ENCODE data around the gene DPH1.

Gene DPH1

DNA sequence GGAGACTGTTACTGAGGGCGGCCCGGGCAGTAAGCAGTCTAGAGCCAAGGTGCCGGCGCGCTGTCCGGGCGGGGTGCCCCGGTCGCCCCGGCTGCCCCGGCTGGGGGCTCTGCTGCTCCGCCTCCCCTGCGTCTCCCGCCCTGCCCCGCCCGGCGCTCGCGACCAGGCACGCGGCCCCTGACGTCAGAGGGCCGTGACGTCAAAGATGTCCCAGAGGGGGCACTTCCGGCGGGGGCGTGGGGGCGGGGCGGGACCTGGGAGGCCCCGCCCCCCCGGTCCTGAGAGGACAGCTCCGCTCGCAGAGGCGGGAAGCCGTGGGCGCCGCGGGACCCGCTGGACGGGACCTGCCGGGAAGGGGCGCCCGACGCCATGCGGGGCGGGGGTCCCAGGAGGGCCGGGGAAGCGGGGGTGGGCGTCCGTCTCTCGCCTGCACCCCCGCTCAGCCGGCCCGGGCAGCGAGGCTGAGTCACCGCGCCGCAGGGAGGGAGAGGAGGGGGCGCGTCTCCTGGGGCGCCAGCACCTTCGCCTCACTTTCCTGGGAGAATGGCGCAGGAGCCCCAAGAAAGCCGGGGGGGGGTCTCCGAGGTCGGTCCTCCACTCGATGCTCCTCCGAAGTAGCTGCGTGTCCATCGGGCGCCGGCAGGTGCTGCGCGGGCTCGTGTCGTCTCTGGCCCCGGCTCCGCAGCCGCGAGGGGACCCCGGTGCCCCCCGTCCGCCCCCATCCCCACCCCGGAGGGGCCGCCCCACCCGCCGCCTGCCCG, 20.5 kb downstream of the DPH1 start:
- peak; percentile 72 for DNase-seq (ENCODE audit: low spot score)

DNA sequence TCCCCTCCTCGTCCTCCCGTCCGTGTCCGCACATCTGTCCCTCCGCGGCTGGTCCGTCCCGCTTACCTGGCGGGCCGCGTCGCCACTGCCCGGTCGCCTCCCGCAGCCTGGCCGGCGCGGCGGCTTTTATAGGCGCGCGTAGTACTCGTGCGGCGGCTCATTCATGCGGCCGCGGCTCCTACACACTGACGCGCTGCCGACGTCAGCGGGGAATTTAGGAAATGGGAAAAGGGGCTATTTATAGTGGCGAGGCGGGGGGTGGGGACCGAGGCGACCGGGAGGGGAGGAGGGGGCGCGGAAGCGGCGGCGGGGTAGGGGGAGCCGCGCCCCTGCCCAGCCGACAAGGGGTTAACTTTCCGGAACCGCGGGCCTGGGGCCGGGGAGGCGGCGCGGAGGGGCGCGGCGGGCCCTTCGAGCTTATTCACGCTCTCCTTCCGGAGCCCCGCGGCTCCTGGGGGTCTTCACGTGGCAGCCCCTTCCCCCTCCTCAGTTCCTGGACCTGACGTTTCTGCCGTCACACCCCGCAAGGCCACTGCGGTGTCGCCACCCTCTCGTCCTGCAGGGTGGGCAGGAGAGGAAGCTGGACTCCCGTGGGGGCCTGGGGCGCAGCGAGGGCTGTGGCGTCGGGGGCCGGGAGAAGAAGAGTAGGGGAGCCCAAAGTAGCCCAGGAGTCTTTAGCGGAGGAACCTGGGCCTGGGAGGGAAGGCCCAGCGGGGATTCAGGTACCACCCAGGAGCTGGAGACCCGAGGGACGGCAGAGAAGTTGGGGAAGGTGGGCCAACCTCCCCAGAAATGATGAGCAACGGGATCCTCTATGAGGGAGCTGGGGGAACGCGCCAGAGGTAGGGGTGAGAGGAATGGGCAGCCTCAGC, 21.3 kb downstream of the DPH1 start:
- DNase-seq (ENCODE audit: low spot score) = peak; percentile 39

DNA sequence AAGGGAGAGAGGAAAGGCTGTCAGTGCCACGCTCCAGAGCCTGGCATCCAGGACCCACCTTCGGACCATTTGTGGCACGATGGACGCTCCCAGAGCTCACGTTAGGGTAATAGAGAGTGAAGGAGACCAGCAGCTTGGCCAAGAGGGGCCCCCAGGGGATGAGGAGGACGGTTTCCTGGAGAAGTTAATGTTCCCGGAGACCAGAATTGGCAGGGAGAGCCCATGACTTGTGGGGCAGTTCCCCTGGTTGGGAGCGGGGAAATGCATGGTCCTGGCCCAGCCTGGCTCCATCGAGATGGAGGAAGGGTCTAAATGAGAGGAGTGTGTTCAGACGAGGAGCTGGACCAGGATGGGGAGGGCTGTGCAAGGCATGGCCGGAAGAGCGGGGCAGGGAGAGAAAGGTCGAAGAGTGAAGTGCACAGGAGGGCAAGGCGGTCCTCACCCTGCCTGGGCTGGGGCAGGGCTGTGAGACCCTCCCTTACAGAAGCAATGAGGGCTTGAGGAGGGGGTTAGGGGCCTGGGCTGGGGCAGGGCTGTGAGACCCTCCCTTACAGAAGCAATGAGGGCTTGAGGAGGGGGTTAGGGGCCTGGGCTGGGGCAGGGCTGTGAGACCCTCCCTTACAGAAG, 22.1 kb downstream of the DPH1 start:
- peak; percentile 3 for DNase-seq (ENCODE audit: low spot score)

DNA sequence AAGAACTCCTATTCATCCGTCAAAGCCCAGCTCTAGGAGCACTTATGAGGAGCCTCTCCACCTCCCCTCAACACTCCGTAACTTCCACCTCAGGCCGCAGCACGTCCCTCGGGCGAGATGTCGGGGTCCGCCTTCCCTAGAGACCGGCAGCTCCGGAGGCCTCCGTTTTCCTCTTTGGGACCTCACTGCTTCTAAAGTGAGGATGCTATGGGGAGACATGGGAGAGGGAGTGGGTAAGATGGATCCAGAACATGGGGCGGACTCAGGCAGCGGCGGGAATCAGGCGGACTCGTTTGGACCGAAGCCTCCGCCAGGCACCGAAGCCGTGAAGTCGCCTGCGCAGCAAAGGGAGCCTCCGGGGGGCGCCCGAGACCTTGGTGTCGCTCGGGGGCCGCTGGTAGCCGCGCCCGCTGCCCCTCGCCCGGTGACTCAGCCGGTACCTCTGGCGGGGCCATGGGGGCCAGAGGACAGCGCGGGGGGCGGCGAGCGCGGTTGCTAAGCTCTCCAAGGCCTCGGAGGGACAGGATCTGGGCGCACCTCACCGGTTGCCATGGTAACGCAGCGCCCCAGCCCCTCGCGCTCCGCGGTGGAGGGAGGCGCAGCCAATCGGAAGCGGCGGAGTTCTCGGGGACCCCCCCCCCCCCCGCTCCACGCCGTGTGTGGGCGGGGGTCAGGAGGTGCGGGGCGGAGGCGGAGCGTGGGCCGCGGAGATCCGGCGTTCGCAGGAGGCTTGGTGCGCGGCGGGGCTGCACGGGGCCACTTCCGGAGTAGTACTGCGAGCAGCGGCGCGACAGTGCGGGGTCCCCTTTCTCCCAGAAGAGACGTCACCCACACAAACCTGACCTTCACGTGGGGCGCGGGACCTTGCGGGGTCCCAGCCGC, 23.7 kb downstream of the DPH1 start:
- peak; percentile 67 for DNase-seq (ENCODE audit: low spot score)

- no peak for DNase-seq (ENCODE audit: low spot score)
Measured at GRCh38 chr17:2054262-2054511, 24.2 kb downstream of the DPH1 start.

DNA sequence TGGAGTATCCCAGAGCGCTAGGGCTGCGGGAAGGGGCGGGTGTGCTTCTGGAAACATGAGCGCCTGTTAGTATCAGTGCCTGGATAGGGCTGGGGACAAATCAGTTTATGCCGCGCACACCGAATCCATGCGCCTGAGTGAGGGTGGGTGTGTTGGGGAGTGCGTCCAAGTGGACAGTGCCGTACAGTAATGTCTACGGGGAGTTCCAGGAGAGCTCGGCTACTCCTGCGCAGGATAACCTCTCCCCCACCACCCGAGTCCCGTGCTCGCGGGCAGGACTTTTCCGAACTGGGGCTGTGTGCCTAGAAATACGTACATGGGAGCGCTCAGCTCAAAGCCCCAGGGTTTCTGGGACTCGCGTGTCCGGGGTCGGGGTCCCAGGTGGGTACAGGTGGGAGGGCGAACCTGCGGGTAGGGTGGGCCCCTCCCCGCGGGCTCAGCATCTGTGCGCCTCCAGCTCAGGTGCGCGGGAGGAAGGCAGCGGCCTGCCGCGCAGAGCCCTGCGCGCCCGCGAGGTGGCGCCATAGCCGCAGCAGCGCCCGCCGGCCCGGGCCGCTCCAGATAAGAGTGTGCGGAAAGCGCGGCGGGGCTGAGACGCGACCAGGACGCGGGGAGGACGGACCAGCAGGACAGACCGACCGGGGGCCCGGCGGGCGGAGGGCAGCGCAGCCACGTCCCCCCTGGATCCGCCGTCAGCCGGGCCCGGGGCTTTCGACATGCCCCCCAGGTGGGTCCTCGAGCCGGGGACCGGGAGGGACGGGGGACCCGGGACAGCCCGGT, 24.7 kb downstream of the DPH1 start, which contains the start of gene HIC1:
Gene HIC1 (plus strand): TSS at position 592 of the 780 bp plus-strand sequence. CDS start 1,588 bp downstream, outside the sequence.
- DNase-seq (ENCODE audit: low spot score) = peak; percentile 86

DNA sequence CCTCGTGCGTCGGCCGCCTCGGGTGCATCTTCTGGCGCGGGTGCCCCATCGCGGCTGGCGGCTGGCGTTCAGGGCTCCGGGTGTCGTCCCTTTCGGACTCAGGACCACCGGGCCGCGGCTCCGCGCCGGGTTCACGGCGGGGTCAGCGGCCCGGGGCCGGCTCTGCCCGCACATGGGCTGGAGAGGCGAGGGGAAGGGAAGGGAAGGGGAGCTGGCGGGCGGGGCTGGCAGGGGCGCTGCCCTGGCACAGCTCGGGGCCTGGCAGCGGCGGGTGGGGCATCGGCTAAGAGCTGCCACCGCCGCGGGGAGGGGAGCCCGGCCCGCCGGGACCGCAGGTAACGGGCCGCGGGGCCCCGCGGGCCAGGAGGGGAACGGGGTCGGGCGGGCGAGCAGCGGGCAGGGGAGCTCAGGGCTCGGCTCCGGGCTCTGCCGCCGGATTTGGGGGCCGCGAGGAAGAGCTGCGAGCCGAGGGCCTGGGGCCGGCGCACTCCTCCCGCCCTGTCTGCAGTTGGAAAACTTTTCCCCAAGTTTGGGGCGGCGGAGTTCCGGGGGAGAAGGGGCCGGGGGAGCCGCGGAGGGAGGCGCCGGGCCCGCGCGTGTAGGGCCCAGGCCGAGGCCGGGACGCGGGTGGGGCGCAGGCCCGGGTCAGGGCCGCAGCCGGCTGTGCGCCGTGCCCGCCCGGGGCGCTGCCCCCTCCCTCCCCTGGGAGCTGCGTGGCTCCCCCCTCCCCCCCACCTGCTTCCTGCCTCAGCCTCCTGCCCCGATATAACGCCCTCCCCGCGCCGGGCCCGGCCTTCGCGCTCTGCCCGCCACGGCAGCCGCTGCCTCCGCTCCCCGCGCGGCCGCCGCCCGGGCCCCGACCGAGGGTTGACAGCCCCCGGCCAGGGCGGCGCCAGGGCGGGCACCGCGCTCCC, 25.6 kb downstream of the DPH1 start:
- DNase-seq (ENCODE audit: low spot score) = no peak

- peak; percentile 21 for DNase-seq (ENCODE audit: low spot score)
Measured at GRCh38 chr17:2056206-2057174, 26.5 kb downstream of the DPH1 start.

DNA sequence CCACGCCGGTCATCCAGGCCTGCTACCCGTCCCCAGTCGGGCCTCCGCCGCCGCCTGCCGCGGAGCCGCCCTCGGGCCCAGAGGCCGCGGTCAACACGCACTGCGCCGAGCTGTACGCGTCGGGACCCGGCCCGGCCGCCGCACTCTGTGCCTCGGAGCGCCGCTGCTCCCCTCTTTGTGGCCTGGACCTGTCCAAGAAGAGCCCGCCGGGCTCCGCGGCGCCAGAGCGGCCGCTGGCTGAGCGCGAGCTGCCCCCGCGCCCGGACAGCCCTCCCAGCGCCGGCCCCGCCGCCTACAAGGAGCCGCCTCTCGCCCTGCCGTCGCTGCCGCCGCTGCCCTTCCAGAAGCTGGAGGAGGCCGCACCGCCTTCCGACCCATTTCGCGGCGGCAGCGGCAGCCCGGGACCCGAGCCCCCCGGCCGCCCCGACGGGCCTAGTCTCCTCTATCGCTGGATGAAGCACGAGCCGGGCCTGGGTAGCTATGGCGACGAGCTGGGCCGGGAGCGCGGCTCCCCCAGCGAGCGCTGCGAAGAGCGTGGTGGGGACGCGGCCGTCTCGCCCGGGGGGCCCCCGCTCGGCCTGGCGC, 27.3 kb downstream of the DPH1 start:
- peak; percentile 11 for DNase-seq (ENCODE audit: low spot score)

DNA sequence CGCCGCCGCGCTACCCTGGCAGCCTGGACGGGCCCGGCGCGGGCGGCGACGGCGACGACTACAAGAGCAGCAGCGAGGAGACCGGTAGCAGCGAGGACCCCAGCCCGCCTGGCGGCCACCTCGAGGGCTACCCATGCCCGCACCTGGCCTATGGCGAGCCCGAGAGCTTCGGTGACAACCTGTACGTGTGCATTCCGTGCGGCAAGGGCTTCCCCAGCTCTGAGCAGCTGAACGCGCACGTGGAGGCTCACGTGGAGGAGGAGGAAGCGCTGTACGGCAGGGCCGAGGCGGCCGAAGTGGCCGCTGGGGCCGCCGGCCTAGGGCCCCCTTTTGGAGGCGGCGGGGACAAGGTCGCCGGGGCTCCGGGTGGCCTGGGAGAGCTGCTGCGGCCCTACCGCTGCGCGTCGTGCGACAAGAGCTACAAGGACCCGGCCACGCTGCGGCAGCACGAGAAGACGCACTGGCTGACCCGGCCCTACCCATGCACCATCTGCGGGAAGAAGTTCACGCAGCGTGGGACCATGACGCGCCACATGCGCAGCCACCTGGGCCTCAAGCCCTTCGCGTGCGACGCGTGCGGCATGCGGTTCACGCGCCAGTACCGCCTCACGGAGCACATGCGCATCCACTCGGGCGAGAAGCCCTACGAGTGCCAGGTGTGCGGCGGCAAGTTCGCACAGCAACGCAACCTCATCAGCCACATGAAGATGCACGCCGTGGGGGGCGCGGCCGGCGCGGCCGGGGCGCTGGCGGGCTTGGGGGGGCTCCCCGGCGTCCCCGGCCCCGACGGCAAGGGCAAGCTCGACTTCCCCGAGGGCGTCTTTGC, 28.0 kb downstream of the DPH1 start:
- DNase-seq (ENCODE audit: low spot score) = peak; percentile 14

- no peak for DNase-seq (ENCODE audit: low spot score)
Measured at GRCh38 chr17:2058586-2059546, 28.9 kb downstream of the DPH1 start.

GRCh38 chr17:2059547-2060384, 29.8 kb downstream of the DPH1 start:
- no peak for DNase-seq (ENCODE audit: low spot score)

DNA sequence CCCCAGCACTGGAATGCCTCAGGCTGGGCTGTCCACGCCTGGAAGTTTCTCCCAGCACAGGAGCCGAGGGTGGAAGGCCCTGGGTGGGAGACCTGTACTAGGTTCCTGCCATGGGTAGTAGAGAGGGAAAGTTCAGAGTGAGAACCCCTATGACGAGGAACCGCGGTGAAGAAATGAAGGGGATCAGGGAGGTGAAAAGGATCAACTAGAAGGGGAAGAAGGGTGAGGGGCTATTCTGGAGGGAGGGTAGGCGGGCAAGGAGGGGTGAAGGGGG, 30.4 kb downstream of the DPH1 start:
- no peak for DNase-seq (ENCODE audit: low spot score)

- no peak for DNase-seq (ENCODE audit: low spot score)
Measured at GRCh38 chr17:2060681-2061440, 30.9 kb downstream of the DPH1 start.

DNA sequence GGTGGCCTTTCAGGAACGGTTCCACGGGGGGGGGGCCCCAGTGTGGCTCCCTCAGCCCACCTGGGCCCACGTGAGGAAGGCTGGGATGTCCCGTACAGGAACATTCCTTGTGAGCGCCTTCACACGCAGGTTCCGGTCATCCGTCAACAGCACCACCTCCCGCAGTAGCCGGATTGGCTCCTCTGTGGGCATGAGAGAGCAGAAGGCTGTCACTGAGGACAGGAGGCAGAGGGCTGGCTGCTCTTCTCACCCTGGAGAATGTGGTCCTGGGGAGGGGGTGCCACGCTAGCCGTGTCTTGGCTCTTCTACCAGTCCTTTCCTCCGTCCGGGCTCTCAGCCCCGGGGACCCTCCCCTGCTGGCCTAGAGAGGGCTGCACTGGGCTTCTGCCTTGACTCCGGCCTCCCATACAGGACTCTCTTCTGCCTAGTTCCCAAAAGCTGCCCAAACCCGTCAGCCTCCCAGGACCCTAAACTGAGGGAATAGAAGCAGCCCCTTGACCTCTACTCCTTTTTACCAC, 31.5 kb downstream of the DPH1 start:
- no peak for DNase-seq (ENCODE audit: low spot score)
